GM23338 (cell line): ENCODE results near the gene TSC2. TPM values are rescaled to one million over a fixed set of nuclear protein-coding genes. Genes with fewer than 3 reads are reported as not detected.
A peak's percentile ranks its signal among the peaks of the same experiment; 100 is the strongest.

ENCODE experiments used
- ATAC-seq: fragments of 200-7000 bp; cut with Tn5 transposase; 3 replicates; pipeline ENCODE4 v1.9.1; 2020
- DNase-seq: peaks from one replicate; pipeline ENCODE4 v3.0.0-alpha.2; 2015; ENCODE audit warnings: low spot score
- H2AFZ ChIP-seq: fragments of 200-600 bp; sonication (generic); 2 replicates; pipeline ENCODE4 v1.8.0; 2016; ENCODE audit warnings: antibody characterized with exemption, mild to moderate bottlenecking, moderate library complexity
- H3F3A ChIP-seq: fragments of 200-600 bp; sonication (generic); replicated peaks from 2 replicates; pipeline ENCODE4 v1.8.0; 2017; ENCODE audit warnings: antibody characterized with exemption, mixed run types, low read depth
- H3K27ac ChIP-seq: fragments of 200-600 bp; sonication (generic); 2 replicates; pipeline ENCODE4 v1.6.1; 2016; ENCODE audit warnings: low read depth
- H3K27me3 ChIP-seq: fragments of 200-600 bp; sonication (generic); 2 replicates; pipeline ENCODE4 v1.8.0; 2016; ENCODE audit warnings: mild to moderate bottlenecking, mixed run types, moderate library complexity; ENCODE audit not compliant: insufficient read depth
- H3K36me3 ChIP-seq: fragments of 200-600 bp; sonication (generic); 2 replicates; pipeline ENCODE4 v1.8.0; 2016; ENCODE audit warnings: mild to moderate bottlenecking; ENCODE audit not compliant: insufficient read depth
- H3K4me1 ChIP-seq: fragments of 200-600 bp; sonication (generic); 2 replicates; pipeline ENCODE4 v1.8.0; 2016; ENCODE audit warnings: mild to moderate bottlenecking, moderate library complexity; ENCODE audit not compliant: insufficient read depth
- H3K4me2 ChIP-seq: fragments of 200-600 bp; sonication (generic); 2 replicates; pipeline ENCODE4 v1.7.1; 2017; ENCODE audit warnings: mixed run types
- H3K4me3 ChIP-seq: fragments of 200-600 bp; sonication (generic); 2 replicates; pipeline ENCODE4 v1.6.1; 2016; ENCODE audit warnings: mixed run types
- H3K79me2 ChIP-seq: fragments of 200-600 bp; sonication (generic); replicated peaks from 2 replicates; pipeline ENCODE4 v1.8.0; 2017; ENCODE audit warnings: mild to moderate bottlenecking; ENCODE audit not compliant: insufficient read depth
- H3K9me2 ChIP-seq: fragments of 200-600 bp; sonication (generic); 2 replicates; pipeline ENCODE4 v1.8.0; 2017; ENCODE audit not compliant: insufficient read depth
- H4K20me1 ChIP-seq: fragments of 200-600 bp; sonication (generic); replicated peaks from 2 replicates; pipeline ENCODE4 v1.8.0; 2017; ENCODE audit warnings: mild to moderate bottlenecking; ENCODE audit not compliant: insufficient read depth
- H3K27ac Mint-ChIP-seq: 2 replicates; pipeline ENCODE4 v1.8.0; 2020; ENCODE audit warnings: inconsistent platforms, mild to moderate bottlenecking, moderate library complexity, mixed read lengths
- H3K27me3 Mint-ChIP-seq: 3 replicates; pipeline ENCODE4 v1.8.0; 2022; ENCODE audit warnings: low read depth, mild to moderate bottlenecking, moderate library complexity, mixed read lengths, inconsistent platforms; ENCODE audit not compliant: insufficient read depth, poor library complexity
- H3K36me3 Mint-ChIP-seq: 3 replicates; pipeline ENCODE4 v1.8.0; 2021; ENCODE audit warnings: low read depth, mild to moderate bottlenecking, inconsistent platforms, moderate library complexity, mixed read lengths
- H3K4me1 Mint-ChIP-seq: 3 replicates; pipeline ENCODE4 v1.8.0; 2020; ENCODE audit warnings: mild to moderate bottlenecking, inconsistent platforms, mixed read lengths
- H3K4me3 Mint-ChIP-seq: 3 replicates; pipeline ENCODE4 v1.8.0; 2021; ENCODE audit warnings: moderate library complexity, mild to moderate bottlenecking, inconsistent platforms, mixed read lengths
- H3K9me3 Mint-ChIP-seq: 3 replicates; pipeline ENCODE4 v1.8.0; 2020; ENCODE audit warnings: moderate library complexity, mild to moderate bottlenecking, inconsistent platforms, mixed read lengths
- CTCF ChIP-seq, 2 experiments: fragments of 200-600 bp in 1 of 2; sonication (generic) in 1 of 2; conservative IDR thresholded peaks; 2 replicates each; pipeline versions ENCODE4 v1.5.1 to v1.6.1; 2016 to 2017; ENCODE audit warnings: antibody characterized with exemption in 2 of 2, low read depth in 2 of 2, mild to moderate bottlenecking in 2 of 2, moderate library complexity in 1 of 2
- JUNB ChIP-seq: IDR thresholded peaks from one replicate; pipeline ENCODE4 v1.6.1; 2016; ENCODE audit warnings: antibody characterized with exemption; ENCODE audit not compliant: unreplicated experiment
- POLR2AphosphoS5 ChIP-seq: IDR thresholded peaks from 2 replicates; pipeline ENCODE4 v1.6.1; 2016; ENCODE audit warnings: antibody characterized with exemption, low read depth
- ZNF114 ChIP-seq: fragments of 250-450 bp; sonication (Bioruptor Pico); IDR thresholded peaks from 2 replicates; pipeline ENCODE4 v1.5.0; 2020; ENCODE audit warnings: mild to moderate bottlenecking, moderate library complexity
- ZNF331 ChIP-seq: fragments of 250-450 bp; sonication (Bioruptor Pico); IDR thresholded peaks from 2 replicates; pipeline ENCODE4 v1.5.0; 2020; ENCODE audit warnings: low read depth, mild to moderate bottlenecking, moderate library complexity
- polyA plus RNA-seq: library from polyadenylated mRNA; unstranded; fragments of >200 nt; fragmentation: Nextera tagmentation; extraction: Ambion mirVana; gene quantifications from 2 replicates; pipeline ENCODE4 v1.2.1, GENCODE V29; 2016
- total RNA-seq: library from RNA; depleted of rRNA; stranded (reverse); fragments of >200 nt; shearing (Covaris generic); gene quantifications from 2 replicates; pipeline ENCODE4 v1.2.3, GENCODE V29; 2014
- TF ChIP-seq, protein P1 (sequence below): IDR thresholded peaks from one replicate; pipeline ENCODE4 v1.6.1; 2018; ENCODE audit warnings: antibody characterized with exemption; ENCODE audit not compliant: unreplicated experiment

Gene TSC2
- total and polyA plus RNA-seq, 2 experiments from 2014 or later = 40.5 to 93.0 TPM

GRCh38 chr16:2071454-2072202, 23.8 kb downstream of the TSC2 start:
- Mint-ChIP-seq H3K27ac (no peak overlapping the region), H3K4me3 (no peak overlapping the region), H3K9me3 (no peaks in the 10 kb centered on the region), H3K4me1 (no peaks in the 10 kb centered on the region), H3K36me3 (peaks cover 19% of the 10 kb centered on the region), H3K27me3 (peaks cover 1% of the 10 kb centered on the region)
- ATAC-seq (peak; percentile 49), DNase-seq (no peak)
- Histone ChIP-seq H3K36me3 (peaks cover 3% of the 10 kb centered on the region; the same call in 1 of the 2 replicates), H3K27ac (no peak overlapping the region), H3K27me3 (no peaks in the 10 kb centered on the region), H3K79me2 (no peaks in the 10 kb centered on the region), H3K4me1 (no peaks in the 10 kb centered on the region), H4K20me1 (no peaks in the 10 kb centered on the region; the same call in 1 of the 2 replicates), H2AFZ (no peak overlapping the region), H3F3A (no peaks in the 10 kb centered on the region), H3K4me3 (no peak overlapping the region), H3K4me2 (no peak overlapping the region), H3K9me2 (no peaks in the 10 kb centered on the region)
- TF ChIP-seq CTCF (conservative IDR thresholded peaks at IDR 0.05; ENCODE audit: low read depth in 2 of 2) (peak in 1 of 2 experiments; percentile 21; a peak in 2 of 4 replicates), JUNB (no peak)

- no peak overlapping the region for H3K27ac Mint-ChIP-seq
- Histone ChIP-seq H2AFZ (no peak overlapping the region), H3K27ac (no peak overlapping the region), H3K4me3 (no peak overlapping the region), H3K9me2 (no peaks in the 10 kb centered on the region), H3F3A (no peaks in the 10 kb centered on the region), H3K79me2 (no peaks in the 10 kb centered on the region), H4K20me1 (no peaks in the 10 kb centered on the region; the same call in 1 of the 2 replicates), H3K4me2 (no peak overlapping the region), H3K36me3 (no peaks in the 10 kb centered on the region; the same call in 1 of the 2 replicates), H3K4me1 (no peaks in the 10 kb centered on the region), H3K27me3 (no peaks in the 10 kb centered on the region)
- ATAC-seq = no peak
- peaks cover 1% of the 10 kb centered on the region for H3K27me3 Mint-ChIP-seq
- H3K36me3 Mint-ChIP-seq = peaks cover 15% of the 10 kb centered on the region
- TF ChIP-seq ZNF114 (CRISPR knock-in tag) = no peak
- TF ChIP-seq POLR2AphosphoS5 = no peak
- TF ChIP-seq ZNF331 (CRISPR knock-in tag) = no peak
- H3K4me1 Mint-ChIP-seq = no peaks in the 10 kb centered on the region
- DNase-seq = no peak
- H3K4me3 Mint-ChIP-seq = no peak overlapping the region
- no peaks in the 10 kb centered on the region for H3K9me3 Mint-ChIP-seq
Observed at GRCh38 chr16:2072926-2073325, 25.1 kb downstream of the TSC2 start.

DNA sequence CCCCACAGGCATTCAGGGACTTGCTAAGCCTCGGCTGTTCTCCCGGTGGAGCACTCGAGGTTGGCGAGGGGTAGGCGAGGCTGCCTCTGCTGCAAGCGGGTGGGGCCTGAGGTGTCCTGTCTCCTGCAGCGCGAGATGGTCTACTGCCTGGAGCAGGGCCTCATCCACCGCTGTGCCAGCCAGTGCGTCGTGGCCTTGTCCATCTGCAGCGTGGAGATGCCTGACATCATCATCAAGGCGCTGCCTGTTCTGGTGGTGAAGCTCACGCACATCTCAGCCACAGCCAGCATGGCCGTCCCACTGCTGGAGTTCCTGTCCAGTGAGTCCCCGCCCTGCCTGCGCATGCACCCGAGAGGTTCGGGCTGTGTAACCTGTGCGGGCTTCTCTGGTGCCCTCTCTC, 26.3 kb downstream of the TSC2 start:
- Histone ChIP-seq H3K4me1 (no peaks in the 10 kb centered on the region), H3K9me2 (no peaks in the 10 kb centered on the region), H3K27me3 (no peaks in the 10 kb centered on the region), H3F3A (no peaks in the 10 kb centered on the region), H3K4me2 (no peak overlapping the region), H4K20me1 (no peaks in the 10 kb centered on the region; the same call in 1 of the 2 replicates), H3K27ac (no peak overlapping the region), H3K79me2 (no peaks in the 10 kb centered on the region), H2AFZ (no peak overlapping the region), H3K4me3 (no peak overlapping the region), H3K36me3 (no peaks in the 10 kb centered on the region; the same call in 1 of the 2 replicates)
- Mint-ChIP-seq H3K4me3 (no peak overlapping the region), H3K36me3 (peaks cover 12% of the 10 kb centered on the region), H3K9me3 (no peaks in the 10 kb centered on the region), H3K27ac (no peak overlapping the region), H3K4me1 (no peaks in the 10 kb centered on the region), H3K27me3 (peaks cover 1% of the 10 kb centered on the region)
- no peak for ATAC-seq
- DNase-seq = no peak
- TF ChIP-seq, protein P1, sequence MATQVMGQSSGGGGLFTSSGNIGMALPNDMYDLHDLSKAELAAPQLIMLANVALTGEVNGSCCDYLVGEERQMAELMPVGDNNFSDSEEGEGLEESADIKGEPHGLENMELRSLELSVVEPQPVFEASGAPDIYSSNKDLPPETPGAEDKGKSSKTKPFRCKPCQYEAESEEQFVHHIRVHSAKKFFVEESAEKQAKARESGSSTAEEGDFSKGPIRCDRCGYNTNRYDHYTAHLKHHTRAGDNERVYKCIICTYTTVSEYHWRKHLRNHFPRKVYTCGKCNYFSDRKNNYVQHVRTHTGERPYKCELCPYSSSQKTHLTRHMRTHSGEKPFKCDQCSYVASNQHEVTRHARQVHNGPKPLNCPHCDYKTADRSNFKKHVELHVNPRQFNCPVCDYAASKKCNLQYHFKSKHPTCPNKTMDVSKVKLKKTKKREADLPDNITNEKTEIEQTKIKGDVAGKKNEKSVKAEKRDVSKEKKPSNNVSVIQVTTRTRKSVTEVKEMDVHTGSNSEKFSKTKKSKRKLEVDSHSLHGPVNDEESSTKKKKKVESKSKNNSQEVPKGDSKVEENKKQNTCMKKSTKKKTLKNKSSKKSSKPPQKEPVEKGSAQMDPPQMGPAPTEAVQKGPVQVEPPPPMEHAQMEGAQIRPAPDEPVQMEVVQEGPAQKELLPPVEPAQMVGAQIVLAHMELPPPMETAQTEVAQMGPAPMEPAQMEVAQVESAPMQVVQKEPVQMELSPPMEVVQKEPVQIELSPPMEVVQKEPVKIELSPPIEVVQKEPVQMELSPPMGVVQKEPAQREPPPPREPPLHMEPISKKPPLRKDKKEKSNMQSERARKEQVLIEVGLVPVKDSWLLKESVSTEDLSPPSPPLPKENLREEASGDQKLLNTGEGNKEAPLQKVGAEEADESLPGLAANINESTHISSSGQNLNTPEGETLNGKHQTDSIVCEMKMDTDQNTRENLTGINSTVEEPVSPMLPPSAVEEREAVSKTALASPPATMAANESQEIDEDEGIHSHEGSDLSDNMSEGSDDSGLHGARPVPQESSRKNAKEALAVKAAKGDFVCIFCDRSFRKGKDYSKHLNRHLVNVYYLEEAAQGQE = no peak
- no peak for TF ChIP-seq ZNF331 (CRISPR knock-in tag)
- no peak for TF ChIP-seq ZNF114 (CRISPR knock-in tag)
- TF ChIP-seq JUNB = no peak
